22Rv1 (cell line): Measurements from ENCODE around the gene LHX2.

Source experiments
- ZFX ChIP-seq: fragments of 450-650 bp; IDR thresholded peaks from 2 replicates; pipeline ENCODE4 v1.6.1; 2017; ENCODE audit warnings: antibody characterized with exemption, borderline replicate concordance
- TF ChIP-seq, protein P1 (sequence below): fragments of 450-650 bp; IDR thresholded peaks from 2 replicates; pipeline ENCODE4 v1.5.1; 2017; ENCODE audit warnings: mild to moderate bottlenecking

DNA sequence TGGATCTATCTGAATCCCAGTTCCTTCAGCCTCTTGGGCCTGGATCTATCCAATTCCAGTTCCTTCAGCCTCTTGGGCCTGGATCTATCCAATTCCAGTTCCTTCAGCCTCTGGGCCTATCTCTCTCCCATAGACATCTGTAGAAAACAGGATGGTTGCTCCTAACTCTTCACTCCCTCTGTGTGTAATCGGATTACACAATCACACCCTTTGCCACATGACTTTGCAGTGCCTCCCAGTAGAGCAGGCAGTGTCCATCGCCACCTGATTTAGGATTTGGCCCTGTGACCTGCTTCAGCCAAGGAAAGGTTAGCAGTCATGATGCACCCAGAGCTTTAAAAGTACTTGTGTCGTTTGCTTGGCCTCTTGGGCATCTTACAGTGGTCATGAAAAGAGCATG, 56.7 kb downstream of the LHX2 start:
- TF ChIP-seq, protein P1, sequence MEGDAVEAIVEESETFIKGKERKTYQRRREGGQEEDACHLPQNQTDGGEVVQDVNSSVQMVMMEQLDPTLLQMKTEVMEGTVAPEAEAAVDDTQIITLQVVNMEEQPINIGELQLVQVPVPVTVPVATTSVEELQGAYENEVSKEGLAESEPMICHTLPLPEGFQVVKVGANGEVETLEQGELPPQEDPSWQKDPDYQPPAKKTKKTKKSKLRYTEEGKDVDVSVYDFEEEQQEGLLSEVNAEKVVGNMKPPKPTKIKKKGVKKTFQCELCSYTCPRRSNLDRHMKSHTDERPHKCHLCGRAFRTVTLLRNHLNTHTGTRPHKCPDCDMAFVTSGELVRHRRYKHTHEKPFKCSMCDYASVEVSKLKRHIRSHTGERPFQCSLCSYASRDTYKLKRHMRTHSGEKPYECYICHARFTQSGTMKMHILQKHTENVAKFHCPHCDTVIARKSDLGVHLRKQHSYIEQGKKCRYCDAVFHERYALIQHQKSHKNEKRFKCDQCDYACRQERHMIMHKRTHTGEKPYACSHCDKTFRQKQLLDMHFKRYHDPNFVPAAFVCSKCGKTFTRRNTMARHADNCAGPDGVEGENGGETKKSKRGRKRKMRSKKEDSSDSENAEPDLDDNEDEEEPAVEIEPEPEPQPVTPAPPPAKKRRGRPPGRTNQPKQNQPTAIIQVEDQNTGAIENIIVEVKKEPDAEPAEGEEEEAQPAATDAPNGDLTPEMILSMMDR, result no peak
- no peak for TF ChIP-seq ZFX
